ENCODE data around the gene SLC25A25.

- no peak for TF ChIP-seq EZH2 (IDR thresholded peaks at IDR 0.05)
- TF ChIP-seq POLR2AphosphoS5 (IDR thresholded peaks at IDR 0.05; ENCODE audit: borderline replicate concordance, low read depth, low read length): no peak
Observed at GRCh38 chr9:128102861-128103588, 35.0 kb downstream of the SLC25A25 start.
